NCI-H748 treated with DMSO at 0.1 percent for 48 hours (cell line): ENCODE results near the gene GALNT10.

Source experiments
- DNase-seq: peaks from one replicate; lab custom pipeline; 2025; lab: John Stamatoyannopoulos, UW

GALNT10 gene

DNA sequence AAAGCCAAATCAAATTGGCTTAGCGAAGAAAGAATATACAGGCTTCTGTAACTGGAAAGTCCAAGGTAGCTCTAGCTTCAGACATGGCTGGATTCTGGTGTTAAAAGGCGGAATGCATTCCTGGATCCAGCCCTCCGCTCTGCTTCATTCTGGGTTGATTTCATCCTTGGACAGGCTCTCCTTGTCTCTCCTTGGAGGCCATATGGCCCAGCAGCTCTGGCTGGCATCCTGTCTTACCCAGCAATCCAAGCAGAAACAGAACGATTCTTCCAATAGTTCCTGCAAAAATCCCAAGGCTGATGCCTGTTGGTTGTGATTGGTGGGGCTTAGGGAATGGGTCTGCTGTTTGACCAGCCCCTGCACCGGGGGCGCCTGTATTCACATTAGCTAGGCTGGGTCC is 218.3 kb downstream of the GALNT10 start:
- DNase-seq, result no peak

GRCh38 chr5:154409230-154409840 is 218.8 kb downstream of the GALNT10 start:
- no peak for DNase-seq

GRCh38 chr5:154410008-154410407 is 219.5 kb downstream of the GALNT10 start:
- no peak for DNase-seq

- DNase-seq, result no peak
Observed at GRCh38 chr5:154410786-154411185, 220.3 kb downstream of the GALNT10 start.

DNA sequence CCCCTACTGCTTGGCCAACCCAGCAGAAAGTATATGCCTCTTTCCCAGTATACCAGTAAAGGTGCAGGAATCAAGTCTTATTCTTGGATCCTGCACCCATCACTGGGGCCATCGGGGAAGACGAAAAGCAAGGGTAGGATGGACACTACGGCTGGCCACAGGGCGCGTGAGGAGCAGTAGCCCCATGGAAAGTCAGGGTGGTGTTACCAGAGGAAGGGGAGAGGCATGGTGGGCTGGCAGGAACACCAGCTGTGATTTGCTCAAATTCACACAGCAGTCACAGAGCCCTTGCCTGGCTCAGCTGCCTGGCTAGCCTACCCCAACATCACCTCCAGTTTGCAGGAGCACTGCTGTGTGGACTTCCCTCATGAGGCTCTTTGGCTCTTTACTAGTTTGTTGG is 220.8 kb downstream of the GALNT10 start:
- DNase-seq, result no peak

DNA sequence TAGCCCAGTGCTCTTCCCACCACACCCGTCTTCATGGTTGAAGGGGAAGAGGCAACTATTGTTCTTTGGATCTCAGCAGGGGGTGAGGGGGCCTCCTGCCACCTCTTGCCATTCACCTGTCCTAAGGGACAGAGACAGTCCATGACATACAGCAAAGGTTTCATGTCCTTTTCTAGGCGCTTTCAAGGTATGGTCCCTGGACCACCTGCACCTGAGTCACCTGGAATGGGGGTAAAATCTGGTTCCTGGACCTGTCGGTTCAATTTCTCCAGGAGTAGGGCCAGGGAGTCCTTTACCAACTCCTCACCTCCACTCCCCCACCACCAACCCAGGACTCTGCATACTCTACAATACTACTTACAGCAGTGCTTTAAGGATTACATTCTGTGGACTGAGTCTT is 221.8 kb downstream of the GALNT10 start:
- no peak for DNase-seq

DNA sequence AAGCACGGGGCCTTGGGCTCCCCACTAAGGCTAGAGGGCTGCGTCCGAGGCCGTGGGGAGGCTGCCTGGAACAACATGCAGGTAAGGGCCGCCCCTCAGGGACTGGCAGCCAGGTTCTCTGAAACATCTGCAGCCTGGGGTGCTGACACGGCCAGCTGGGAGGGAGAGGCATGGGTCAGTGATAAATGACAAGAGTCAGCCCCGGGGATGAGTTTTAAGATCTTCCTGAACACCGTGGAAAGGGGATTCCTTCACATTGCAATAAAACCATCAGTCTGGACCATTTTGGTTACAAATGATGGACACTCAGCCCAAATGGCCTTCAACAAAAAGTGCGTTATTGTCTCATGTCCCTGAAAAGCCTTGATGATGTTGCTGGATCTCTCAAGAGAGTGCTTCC is 222.4 kb downstream of the GALNT10 start:
- DNase-seq, result no peak

GRCh38 chr5:154415114-154415513 is 224.6 kb downstream of the GALNT10 start:
- no peak for DNase-seq

DNA sequence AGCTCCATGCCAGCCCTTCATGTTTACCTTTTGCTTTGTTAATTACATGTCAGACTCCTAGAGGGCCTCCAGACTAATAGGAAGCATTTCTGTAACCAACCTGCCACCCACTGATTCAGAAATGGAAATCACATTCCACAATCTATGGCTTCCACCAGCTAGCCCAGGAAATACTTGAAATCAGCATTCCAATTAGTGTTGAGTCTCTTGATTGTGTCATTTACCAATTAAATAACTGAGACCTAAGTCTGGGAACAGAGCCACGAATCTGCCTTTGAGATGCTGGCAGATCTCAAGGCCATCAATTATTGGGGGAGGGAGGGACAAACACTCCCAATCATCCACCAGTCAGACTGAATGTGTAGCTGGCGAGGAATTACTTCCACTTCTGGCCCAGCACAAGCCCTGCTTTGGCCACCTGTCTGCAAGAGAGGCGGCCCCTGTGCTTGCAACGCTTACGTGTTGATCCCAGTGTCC is 227.8 kb downstream of the GALNT10 start:
- no peak for DNase-seq

DNA sequence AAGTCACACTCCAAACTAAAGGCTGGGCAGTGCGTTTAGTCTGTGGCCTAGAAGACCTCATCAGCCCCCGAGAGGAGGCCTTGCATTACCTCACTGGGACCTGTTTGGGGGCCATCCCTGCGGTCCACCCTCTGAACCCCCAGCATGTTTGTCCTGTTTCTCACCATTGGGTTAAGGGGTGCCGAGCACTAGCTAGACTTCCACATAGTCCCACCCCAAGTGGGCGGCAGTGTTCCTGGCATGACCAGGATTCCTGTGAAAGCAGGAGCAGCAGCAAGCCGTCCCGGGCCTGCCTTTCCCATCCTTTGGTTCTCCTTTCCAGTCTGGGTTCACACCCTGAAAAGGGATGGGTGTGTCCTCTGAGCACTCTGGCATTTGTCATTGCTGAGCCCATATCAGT is 228.7 kb downstream of the GALNT10 start:
- no peak for DNase-seq

DNA sequence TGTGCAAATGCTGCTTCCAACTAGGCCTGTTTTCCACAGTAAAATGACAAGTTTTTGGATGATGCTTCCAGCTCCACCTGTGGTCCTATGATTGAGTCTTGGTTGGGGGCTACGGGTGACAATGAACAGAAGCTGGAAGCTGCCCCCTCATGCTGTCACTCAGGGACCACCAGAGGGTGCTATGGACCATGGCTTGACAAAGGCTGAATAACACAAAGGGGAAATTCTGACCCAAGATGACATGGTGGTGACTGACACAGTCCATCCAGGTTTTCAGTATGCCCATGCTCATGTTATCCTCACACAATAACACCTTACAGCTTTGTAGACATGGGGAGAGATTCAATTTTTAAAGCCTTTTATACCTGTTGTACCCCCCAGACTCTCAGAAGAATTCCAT is 231.3 kb downstream of the GALNT10 start:
- DNase-seq, result no peak

GRCh38 chr5:154422298-154422697 is 231.8 kb downstream of the GALNT10 start:
- no peak for DNase-seq

DNA sequence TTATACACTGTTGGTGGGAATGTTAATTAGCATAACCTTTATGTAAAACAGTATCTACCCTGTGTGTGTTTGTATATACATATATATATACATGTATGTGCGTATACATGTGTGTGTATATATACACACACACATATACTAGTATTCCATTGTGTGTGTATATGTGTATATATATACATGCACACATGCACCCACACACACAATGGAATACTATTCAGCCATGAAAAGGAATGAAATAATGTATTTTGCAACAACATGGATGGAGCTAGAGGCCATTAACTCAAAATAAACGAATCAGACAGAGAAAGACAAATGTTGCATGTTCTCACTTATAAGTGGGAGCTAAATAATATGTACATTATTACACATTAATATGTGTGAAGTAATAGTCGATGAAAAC is 237.7 kb downstream of the GALNT10 start:
- DNase-seq, result no peak

- no peak for DNase-seq
Observed at GRCh38 chr5:154429341-154429740, 238.8 kb downstream of the GALNT10 start.

- no peak for DNase-seq
Observed at GRCh38 chr5:154430466-154430865, 239.9 kb downstream of the GALNT10 start.

GRCh38 chr5:154430961-154431630 is 240.6 kb downstream of the GALNT10 start:
- DNase-seq, result no peak

- no peak for DNase-seq
Observed at GRCh38 chr5:154435226-154435625, 244.7 kb downstream of the GALNT10 start.

DNA sequence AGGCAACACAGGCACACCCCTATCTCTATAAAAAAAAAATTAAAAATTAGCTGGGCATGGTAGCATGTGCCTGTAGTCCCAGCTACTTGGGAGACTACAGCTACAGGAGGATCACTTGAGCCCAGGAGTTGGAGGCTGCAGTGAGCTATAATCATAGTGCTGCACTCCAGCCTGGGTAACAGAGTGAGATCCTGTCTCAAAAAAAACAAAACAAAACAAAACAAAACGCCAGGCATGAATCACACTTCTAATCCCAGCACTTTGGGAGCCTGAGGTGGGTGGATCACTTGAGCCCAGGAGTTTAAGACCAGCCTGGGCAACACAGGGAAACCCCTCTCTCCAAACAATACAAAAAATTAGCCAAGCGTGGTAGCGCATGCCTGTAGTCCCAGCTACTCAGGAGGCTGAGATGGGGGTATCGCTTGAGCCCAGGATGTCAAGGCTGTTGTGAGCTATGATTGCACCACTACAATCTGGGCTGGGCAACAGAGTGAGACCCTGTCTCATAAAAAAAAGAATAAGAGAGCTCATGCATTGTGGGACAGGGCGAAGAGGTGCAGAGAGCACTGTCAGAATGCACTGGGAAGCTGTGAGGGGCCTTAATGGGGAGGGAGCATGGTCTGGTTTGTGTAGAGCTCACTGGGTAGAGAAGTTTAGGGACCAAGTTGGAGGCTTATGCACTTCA is 246.9 kb downstream of the GALNT10 start:
- no peak for DNase-seq

DNA sequence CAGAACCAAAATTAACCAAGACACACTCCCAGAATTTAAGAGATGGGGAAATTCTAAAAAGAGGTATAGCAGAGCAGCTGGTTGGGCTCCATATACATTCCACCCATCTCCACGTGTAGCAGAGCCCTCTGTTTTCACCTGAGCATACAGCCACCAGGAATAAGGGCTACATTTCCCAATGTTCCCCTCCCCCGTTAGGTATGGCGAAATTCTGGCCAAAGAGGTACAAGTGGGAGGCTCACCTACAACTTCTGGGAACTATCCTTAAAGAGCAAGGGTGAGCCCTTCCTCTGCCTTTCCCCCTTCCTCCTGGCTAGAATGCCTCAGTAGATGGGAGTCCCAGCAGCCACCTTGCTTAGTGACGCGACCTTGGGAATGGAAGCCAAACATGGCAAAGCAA is 250.0 kb downstream of the GALNT10 start:
- DNase-seq, result no peak

- no peak for DNase-seq
Observed at GRCh38 chr5:154442801-154443200, 252.3 kb downstream of the GALNT10 start.

DNA sequence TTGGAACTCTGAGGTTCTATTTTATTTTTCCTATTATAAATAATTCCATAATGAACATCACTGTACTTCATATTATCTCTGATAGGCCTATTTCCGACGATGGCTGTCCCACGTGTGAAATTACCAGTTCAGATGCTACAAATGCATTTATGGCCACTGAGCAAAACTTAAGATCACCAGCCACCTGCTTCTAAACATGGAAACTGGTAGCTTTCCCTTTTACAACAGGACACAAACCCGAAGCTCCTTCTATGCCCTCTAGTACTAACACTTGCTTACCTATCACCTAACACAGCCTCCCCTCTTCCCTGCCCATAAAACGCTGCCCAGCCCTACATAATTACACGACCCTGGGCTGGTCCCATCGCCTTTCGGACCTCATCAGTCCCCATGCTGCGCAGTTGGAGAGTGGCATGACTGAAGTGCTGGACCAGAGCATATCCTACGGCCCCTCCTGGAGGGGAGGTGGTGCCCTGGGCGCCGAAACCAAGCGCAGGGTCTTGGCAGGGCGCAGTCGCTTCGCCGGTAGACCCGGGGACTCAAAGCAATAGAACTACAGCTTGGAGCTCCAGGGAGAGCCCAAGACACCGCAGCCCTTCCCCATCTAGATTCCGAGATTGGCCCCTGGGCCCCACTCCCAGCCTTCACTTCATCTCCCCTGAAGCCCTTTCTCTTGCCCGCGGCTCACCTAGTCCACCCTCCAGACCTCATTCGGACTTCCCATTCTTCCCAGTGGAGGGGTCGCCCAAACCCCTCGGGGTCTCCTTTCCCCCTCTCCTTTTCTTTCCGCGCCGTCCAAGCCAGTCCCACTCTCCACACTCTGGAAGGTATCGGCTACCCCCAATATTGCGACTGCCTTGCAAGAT is 254.3 kb downstream of the GALNT10 start:
- peak; percentile 29 for DNase-seq

- DNase-seq, result peak; percentile 84
Observed at GRCh38 chr5:154445422-154446194, 255.1 kb downstream of the GALNT10 start, which contains the start of gene SAP30L. Gene SAP30L, plus strand, starts transcription at chr5:154445997. Its CDS starts 608 bp downstream, at chr5:154446605.
